OCI-LY7 (cell line): Measurements from ENCODE around the gene PSPN. TPM values are rescaled to one million over a fixed set of nuclear protein-coding genes. Genes with fewer than 3 reads are reported as not detected.

ENCODE experiments used
- BruUV-seq: library from RNA; stranded (reverse); fragments of 400-500 nt; replicated peaks from 2 replicates; lab custom pipeline; 2021; lab: Mats Ljungman, UMichigan
- CTCF ChIA-PET: fragments of 300-600 bp; sonication (Branson Sonifier 250); formaldehyde crosslinking; loops from one replicate; lab custom pipeline; 2022; ENCODE audit warnings: antibody characterized with exemption; ENCODE audit not compliant: unreplicated experiment; lab: Charles Lee
- POLR2A ChIA-PET: fragments of 300-600 bp; sonication (Branson Sonifier 250); formaldehyde crosslinking; loops from one replicate; lab custom pipeline; 2022; ENCODE audit warnings: antibody characterized with exemption; lab: Charles Lee
- DNase-seq: peaks from one replicate; pipeline ENCODE4 v3.0.0-alpha.2; 2015; ENCODE audit warnings: low spot score
- H2AFZ ChIP-seq: fragments of 200-600 bp; sonication (generic), shearing (Covaris generic); 2 replicates; pipeline ENCODE4 v1.6.1; 2014; ENCODE audit warnings: mild to moderate bottlenecking, antibody characterized with exemption, low read length, moderate library complexity
- H3K27ac ChIP-seq: fragments of 200-600 bp; sonication (generic); 2 replicates; pipeline ENCODE4 v1.5.1; 2014; ENCODE audit warnings: mixed run types, low read depth, mild to moderate bottlenecking, moderate library complexity, low read length, inconsistent platforms; ENCODE audit not compliant: poor library complexity, severe bottlenecking
- H3K36me3 ChIP-seq: fragments of 200-600 bp; sonication (generic); 2 replicates; pipeline ENCODE4 v1.6.1; 2014; ENCODE audit warnings: mild to moderate bottlenecking, antibody characterized with exemption, low read length, moderate library complexity, mixed read lengths; ENCODE audit not compliant: insufficient read depth
- H3K4me1 ChIP-seq: fragments of 200-600 bp; sonication (generic); 2 replicates; pipeline ENCODE4 v1.5.1; 2014; ENCODE audit warnings: mild to moderate bottlenecking, low read length; ENCODE audit not compliant: insufficient read depth, poor library complexity, severe bottlenecking
- H3K4me2 ChIP-seq: fragments of 200-600 bp; sonication (generic); 2 replicates; pipeline ENCODE4 v1.6.1; 2014; ENCODE audit warnings: mild to moderate bottlenecking, low read length
- H3K4me3 ChIP-seq: fragments of 200-600 bp; sonication (generic); 2 replicates; pipeline ENCODE4 v1.5.1; 2014; ENCODE audit warnings: mild to moderate bottlenecking, low read depth, low read length; ENCODE audit not compliant: poor library complexity, severe bottlenecking
- H3K79me2 ChIP-seq: fragments of 200-600 bp; sonication (generic); 2 replicates; pipeline ENCODE4 v1.6.1; 2016; ENCODE audit warnings: low read depth, mild to moderate bottlenecking, low read length, moderate library complexity, mixed read lengths; ENCODE audit not compliant: insufficient read depth
- H3K9me2 ChIP-seq: fragments of 200-600 bp; sonication (generic); 2 replicates; pipeline ENCODE4 v1.6.1; 2016; ENCODE audit warnings: mild to moderate bottlenecking, low read length, mixed read lengths; ENCODE audit not compliant: insufficient read depth
- H3K9me3 ChIP-seq: fragments of 200-600 bp; sonication (generic); 2 replicates; pipeline ENCODE4 v1.6.1; 2014; ENCODE audit warnings: mild to moderate bottlenecking, mixed run types, low read length, mixed read lengths
- H4K20me1 ChIP-seq: fragments of 200-600 bp; sonication (generic); 2 replicates; pipeline ENCODE4 v1.6.1; 2014; ENCODE audit warnings: mild to moderate bottlenecking, antibody characterized with exemption, low read length, moderate library complexity, mixed read lengths; ENCODE audit not compliant: insufficient read depth
- EZH2phosphoT487 ChIP-seq: fragments of 200-600 bp; sonication (generic); IDR thresholded peaks from 2 replicates; pipeline ENCODE4 v1.6.1; 2018; ENCODE audit warnings: low read depth, borderline replicate concordance, mild to moderate bottlenecking, mixed run types, antibody characterized with exemption, low read length, moderate library complexity, mixed read lengths
- intact Hi-C: fragments of 100-400 bp; cut with micrococcal nuclease; formaldehyde crosslinking; loops from one replicate; pipeline ENCODE4 v1.10.0; 2022; ENCODE audit not compliant: unreplicated experiment
- total RNA-seq, 2 experiments: library from RNA; depleted of rRNA in 1 of 2; stranded (reverse); fragments of >200 nt in 1 of 2; shearing (Covaris generic) in 1 of 2; gene quantifications; 2 replicates each; pipeline ENCODE4 v1.2.3, GENCODE V29; 2014 to 2022
- TF ChIP-seq, protein P1 (sequence below): fragments of 200-600 bp; sonication (generic); conservative IDR thresholded peaks from 2 replicates; pipeline ENCODE4 v1.5.1; 2014; ENCODE audit warnings: mild to moderate bottlenecking, antibody characterized with exemption, low read length, moderate library complexity, mixed read lengths

PSPN gene
- total RNA-seq, 2 experiments from 2014 or later = 1.6 to 2.1 TPM

GRCh38 chr19:6387372-6387771 lies 11.6 kb upstream of the PSPN start:
- no peaks in the 10 kb centered on the region for H4K20me1 ChIP-seq
- intact Hi-C loops = no loop called here
- no TSS peak for BruUV-seq
- H3K36me3 ChIP-seq = peaks cover 74% of the 10 kb centered on the region
- H3K4me2 ChIP-seq = no peak overlapping the region
- no peak for DNase-seq
- TF ChIP-seq, protein P1, sequence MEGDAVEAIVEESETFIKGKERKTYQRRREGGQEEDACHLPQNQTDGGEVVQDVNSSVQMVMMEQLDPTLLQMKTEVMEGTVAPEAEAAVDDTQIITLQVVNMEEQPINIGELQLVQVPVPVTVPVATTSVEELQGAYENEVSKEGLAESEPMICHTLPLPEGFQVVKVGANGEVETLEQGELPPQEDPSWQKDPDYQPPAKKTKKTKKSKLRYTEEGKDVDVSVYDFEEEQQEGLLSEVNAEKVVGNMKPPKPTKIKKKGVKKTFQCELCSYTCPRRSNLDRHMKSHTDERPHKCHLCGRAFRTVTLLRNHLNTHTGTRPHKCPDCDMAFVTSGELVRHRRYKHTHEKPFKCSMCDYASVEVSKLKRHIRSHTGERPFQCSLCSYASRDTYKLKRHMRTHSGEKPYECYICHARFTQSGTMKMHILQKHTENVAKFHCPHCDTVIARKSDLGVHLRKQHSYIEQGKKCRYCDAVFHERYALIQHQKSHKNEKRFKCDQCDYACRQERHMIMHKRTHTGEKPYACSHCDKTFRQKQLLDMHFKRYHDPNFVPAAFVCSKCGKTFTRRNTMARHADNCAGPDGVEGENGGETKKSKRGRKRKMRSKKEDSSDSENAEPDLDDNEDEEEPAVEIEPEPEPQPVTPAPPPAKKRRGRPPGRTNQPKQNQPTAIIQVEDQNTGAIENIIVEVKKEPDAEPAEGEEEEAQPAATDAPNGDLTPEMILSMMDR = no peak
- no peak for TF ChIP-seq EZH2phosphoT487
- H3K4me3 ChIP-seq = no peak overlapping the region
- ChIA-PET CTCF (no interaction called here), POLR2A (no interaction called here)
- H3K79me2 ChIP-seq = peaks cover 10% of the 10 kb centered on the region
- no peak overlapping the region for H3K27ac ChIP-seq
- H3K9me2 ChIP-seq = no peaks in the 10 kb centered on the region
- H3K9me3 ChIP-seq = no peaks in the 10 kb centered on the region
- peaks cover 7% of the 10 kb centered on the region for H3K4me1 ChIP-seq
- H2AFZ ChIP-seq = no peak overlapping the region

DNA sequence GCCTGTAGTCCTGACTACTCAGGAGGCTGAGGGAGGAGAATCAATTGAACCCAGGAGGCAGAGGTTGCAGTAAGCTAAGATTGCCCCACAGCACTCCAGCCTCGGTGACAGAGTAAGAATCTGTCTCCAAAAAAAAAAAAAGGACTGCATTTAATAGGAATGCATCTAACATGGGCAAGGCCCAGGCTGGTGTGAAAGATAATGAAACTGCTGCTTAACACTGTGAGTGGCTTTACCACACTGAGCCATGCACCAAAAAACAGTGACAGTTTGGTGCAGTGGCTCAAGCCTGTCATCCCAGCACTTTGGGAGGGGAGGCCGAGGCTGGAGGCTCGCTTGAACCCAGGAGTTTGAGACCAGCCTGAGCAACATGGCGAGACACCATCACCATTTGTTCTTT lies 8.6 kb upstream of the PSPN start:
- H3K4me1 ChIP-seq = no peaks in the 10 kb centered on the region
- intact Hi-C loops = no loop called here
- H3K79me2 ChIP-seq = no peaks in the 10 kb centered on the region
- H2AFZ ChIP-seq = no peak overlapping the region
- no peaks in the 10 kb centered on the region for H3K9me3 ChIP-seq
- no peak overlapping the region for H3K4me3 ChIP-seq
- no peak for TF ChIP-seq EZH2phosphoT487
- TF ChIP-seq, protein P1 = no peak
- no TSS peak for BruUV-seq
- POLR2A ChIA-PET = no interaction called here
- no peaks in the 10 kb centered on the region for H3K9me2 ChIP-seq
- no peak for DNase-seq
- H3K36me3 ChIP-seq = peaks cover 85% of the 10 kb centered on the region
- no peaks in the 10 kb centered on the region for H4K20me1 ChIP-seq
- H3K27ac ChIP-seq = no peak overlapping the region
- no peak overlapping the region for H3K4me2 ChIP-seq
- CTCF ChIA-PET = no interaction called here

GRCh38 chr19:6383188-6383587 lies 7.5 kb upstream of the PSPN start:
- intact Hi-C loops = no loop called here
- H3K27ac ChIP-seq = no peak overlapping the region
- H3K4me2 ChIP-seq = no peak overlapping the region
- H4K20me1 ChIP-seq = no peaks in the 10 kb centered on the region
- H3K4me1 ChIP-seq = no peaks in the 10 kb centered on the region
- TF ChIP-seq, protein P1 = no peak
- no peak for TF ChIP-seq EZH2phosphoT487
- no peaks in the 10 kb centered on the region for H3K79me2 ChIP-seq
- DNase-seq = no peak
- no peak overlapping the region for H2AFZ ChIP-seq
- ChIA-PET CTCF (interaction anchor here (0.6 kb wide), 1 partner anchor 477 kb away, joined by 3 read pairs; no protein-coding TSS in a partner anchor), POLR2A (interaction anchor here (0.9 kb wide), 1 partner anchor 11 kb away, joined by 4 read pairs; the partner anchor contains the start of gene ALKBH7)
- peaks cover 88% of the 10 kb centered on the region for H3K36me3 ChIP-seq
- no peaks in the 10 kb centered on the region for H3K9me2 ChIP-seq
- H3K9me3 ChIP-seq = no peaks in the 10 kb centered on the region
- no peak overlapping the region for H3K4me3 ChIP-seq
- no TSS peak for BruUV-seq
